Stimulated activated CD8-positive, alpha-beta memory T cell treated with anti-CD3 and anti-CD28 coated beads, Interleukin-12 subunit alpha, Interleukin-12 subunit beta, amount 100 ng/mL, for 1 hour (primary cell): Measurements from ENCODE around the gene ITGA1.
"Not testable (repeated sequence)": the region's sequence is repeated elsewhere in the genome, so short reads cannot be mapped to it uniquely, and the experiment has no call there.

Experiments used
- DNase-seq: peaks from one replicate; pipeline ENCODE4 v3.0.0-alpha.2; 2020; ENCODE audit warnings: low read depth

The ITGA1 gene

DNA sequence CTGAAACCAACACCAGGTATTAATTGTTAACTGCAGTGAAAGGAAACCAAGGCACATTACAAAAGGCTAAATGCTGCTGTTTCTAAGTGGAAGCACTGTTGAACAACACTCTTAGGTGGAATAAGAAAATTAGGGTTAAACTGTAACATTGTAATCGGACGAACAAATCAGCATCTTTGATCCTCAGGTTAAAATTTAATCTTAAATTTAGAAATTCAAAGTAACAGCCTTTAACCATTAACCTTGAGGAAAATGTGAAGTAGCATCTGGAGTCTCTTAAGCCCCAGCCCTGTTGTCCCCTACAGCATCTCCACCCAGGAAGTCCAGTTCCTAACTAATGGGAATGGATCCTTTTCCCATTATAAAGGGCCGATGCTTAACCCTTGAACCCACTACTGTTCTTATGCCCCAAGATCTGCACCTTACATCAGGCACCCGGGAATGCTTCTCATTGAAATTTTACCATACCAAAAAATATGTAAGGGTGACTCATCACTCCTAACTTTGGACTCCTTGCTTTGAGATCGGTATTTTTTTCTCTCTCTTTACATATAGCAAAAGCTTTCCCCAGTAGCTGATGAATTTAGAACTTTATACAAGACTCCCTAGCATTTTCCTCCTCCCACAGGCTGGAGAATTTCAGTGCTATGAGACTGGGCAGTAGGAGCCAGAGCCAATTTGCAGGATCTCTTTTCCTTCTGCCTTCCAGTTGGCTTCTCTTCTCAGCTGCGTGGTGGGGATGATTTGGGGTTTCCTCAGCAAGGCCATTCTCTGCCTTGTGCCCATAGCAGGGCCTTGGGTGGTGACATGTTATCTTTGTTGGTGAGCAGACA is 169.4 kb downstream of the ITGA1 start:
- no peak for DNase-seq

DNA sequence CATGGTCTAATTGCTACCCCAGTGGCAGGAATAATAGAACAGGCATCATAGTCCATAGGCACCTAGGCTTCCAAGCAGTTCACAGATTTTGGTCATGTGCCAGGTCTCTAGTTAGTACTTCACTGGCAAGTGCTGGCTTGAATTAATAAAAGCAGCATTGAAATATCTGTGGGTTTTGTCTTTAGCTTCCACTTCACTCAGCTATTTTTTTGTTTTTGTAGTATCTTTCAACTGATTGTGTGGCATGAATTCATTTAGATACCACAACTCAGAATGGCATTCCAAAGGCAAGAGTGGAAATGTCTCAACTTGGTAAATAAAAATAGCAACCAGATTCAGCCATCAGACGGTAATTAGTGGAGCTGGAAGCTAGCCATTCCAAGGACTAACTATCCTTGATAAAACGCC is 173.6 kb downstream of the ITGA1 start:
- no peak for DNase-seq

GRCh38 chr5:52963636-52964035 is 175.9 kb downstream of the ITGA1 start:
- DNase-seq = no peak

- DNase-seq = no peak
Measured at GRCh38 chr5:52964138-52964537, 176.4 kb downstream of the ITGA1 start.

- not testable (repeated sequence) for DNase-seq
Measured at GRCh38 chr5:52976157-52976556, 188.4 kb downstream of the ITGA1 start.

DNA sequence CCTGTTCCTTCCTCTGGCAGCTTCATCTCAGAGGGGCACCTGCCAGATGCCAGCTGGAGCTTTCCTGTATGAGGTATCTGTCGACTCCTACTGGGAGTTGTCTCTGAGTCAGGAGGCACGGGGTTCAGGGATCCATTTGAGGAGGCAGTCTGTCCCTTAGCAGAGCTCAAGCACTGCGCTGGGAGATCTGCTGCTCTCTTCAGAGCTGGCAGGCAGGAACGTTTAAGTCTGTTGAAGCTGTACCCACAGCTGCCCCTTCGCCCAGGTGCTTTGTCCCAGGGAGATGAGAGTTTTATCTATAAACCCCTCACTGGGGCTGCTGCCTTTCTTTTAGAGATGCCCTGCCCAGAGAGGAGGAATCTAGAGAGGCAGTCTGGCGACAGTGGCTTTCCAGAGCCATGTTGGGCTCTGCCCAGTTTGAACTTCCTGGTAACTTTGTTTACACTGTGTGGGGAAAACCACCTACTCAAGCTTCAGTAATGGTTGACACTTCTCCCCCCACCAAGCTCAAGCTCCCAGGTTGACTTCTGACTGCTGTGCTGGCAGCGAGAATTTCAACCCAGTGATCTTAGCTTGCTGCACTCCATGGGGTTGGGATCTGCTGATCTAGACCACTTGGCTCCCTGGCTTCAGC is 189.7 kb downstream of the ITGA1 start:
- no peak for DNase-seq

GRCh38 chr5:52981507-52981906 is 193.8 kb downstream of the ITGA1 start:
- no peak for DNase-seq

GRCh38 chr5:52983731-52984636 is 196.3 kb downstream of the ITGA1 start:
- no peak for DNase-seq

DNA sequence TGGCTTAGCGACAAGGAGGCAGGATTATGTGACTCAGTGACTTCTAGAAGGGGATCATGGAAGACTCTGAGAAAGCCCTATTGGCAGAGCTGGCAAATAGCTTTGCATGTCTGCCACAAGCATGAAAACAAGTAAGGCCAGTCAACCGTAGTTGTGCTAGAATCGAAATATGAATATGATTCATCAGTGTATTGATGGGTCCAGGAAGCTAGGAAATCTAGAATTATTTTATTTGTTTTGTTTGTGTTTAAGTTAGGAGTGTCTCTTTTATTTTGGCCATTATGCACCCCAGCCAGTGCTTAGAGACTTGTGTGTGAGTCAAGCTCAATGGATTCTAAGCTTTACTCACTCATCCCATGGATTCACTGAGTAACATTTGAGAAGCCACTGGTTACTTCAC is 197.6 kb downstream of the ITGA1 start:
- no peak for DNase-seq

DNA sequence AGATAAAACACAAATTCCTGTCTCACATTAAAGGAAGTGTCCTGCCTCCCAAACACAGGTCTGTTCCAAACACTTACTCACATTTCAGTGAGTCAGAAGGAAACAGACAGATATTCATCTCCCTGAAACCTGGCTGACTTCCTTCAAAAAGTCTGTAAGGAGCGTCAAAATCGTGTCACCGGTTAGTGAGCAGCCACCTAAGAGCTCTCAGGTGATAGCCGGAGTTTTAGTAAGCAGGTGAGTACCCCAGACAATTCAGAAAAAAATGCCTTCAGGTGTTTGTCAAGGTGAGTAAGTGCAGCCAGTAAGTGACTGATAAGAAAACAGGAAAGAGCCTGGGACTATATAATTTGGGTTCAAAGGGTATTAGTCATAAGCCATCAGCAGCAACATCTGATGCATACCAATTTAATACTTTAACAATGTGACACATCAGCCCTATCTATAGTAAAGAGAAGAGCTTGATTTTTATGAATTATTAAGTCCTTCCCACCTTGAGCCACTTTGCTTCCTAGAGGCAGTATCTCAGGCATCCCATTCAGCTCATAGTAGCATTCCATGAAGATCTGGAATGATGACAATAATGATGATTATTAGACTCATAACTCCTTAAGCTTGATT is 200.1 kb downstream of the ITGA1 start:
- DNase-seq = no peak

- DNase-seq = no peak
Measured at GRCh38 chr5:52988335-52989024, 200.8 kb downstream of the ITGA1 start.

GRCh38 chr5:52989025-52989780 is 201.5 kb downstream of the ITGA1 start, which contains the start of gene ITGA2:
TSS of gene ITGA2 (plus strand) at chr5:52989352. CDS start at chr5:52989469, 117 bp downstream.
- DNase-seq = no peak

DNA sequence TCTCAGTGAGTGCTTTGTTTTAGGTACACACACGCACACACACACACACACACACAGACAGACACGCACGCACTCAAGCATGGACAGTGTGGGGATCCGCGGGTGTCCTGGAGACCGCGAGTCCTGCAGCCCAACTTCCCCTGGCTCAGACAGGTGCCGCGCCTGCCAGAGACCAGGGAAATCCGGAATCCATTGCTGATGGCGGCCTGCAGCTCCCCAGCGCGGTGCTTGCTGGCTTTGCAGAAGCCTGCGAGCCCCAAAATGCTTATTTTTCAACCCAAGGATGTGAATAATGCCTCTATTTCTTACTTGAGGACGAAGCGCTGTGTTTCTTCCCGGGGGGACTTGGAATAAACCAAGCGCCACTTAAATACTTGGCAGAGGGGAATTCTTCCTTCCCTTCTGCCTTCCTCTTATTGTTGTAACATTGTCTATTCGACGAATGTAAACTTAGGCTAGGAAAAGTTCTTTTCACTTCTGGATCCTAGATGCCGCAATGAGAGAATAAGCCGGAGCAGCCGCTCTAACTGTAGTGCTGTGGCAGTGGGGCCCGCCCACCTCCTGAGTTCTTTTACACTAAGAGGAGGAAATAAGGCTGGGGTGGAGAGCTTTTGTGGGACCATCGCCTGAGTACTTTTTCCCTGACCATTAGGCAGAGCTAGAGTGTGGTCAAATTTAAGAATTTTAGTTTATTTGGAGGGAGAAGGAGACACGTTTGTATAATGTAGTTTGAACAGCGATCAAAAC is 202.2 kb downstream of the ITGA1 start:
- no peak for DNase-seq

GRCh38 chr5:52990528-52990925 is 202.8 kb downstream of the ITGA1 start:
- no peak for DNase-seq

- DNase-seq = no peak
Measured at GRCh38 chr5:52993367-52993766, 205.7 kb downstream of the ITGA1 start.

DNA sequence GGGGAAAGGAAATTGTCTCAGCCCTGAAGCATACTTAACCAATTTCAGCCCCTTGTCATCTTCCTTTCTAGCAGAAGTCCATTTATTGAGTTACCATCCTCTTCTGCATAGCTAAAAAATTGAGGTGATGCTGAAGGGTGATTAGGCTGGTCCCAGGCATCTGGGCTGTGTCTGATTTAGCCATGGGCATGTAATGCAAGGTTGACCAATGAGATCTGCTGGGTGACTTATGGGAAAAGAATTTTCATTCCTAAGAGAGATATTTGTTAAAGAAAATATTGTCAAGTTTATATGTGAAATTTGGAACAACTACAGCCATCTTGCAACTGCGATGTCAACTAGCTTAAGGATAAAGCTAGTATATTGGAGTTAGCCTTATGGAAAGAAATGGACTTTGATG is 206.6 kb downstream of the ITGA1 start:
- DNase-seq = no peak

DNA sequence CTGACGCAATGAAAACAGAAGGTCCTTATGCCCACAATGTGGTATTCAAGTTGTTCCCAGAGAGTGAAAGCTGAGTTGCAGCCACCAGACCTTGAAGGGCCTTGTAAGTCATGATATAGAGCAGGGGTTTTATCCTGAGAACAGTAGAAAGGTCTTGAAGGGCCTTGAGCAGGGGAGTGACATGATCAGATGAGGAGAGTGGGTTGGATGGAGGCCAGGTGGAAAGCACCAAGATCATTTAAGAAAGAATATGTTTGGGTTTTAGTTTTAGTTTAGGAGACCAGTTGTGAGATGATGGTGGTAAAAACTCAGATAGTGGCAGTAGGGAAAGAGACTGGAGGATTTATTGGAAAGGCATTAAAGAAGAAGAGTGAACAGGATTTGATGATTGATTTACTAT is 207.4 kb downstream of the ITGA1 start:
- DNase-seq = no peak

DNA sequence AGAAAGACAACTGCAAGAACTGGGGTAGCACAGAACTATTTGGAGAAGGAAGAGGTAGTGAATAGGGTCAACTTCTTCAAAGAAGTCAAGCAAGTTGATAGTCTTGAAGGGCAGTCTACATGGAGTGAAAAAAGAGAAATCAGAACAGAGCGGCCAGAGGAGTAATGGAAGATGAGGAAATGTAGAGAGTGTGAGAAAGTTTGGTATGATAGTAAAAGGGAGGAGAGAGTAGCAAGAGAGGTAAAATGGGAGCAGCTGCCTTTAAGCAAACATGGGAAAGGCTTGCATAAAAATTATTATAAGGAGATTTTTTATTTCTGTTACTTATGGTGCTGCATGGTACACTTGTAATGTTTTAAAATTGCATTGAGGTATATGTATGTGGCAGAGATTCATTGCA is 208.2 kb downstream of the ITGA1 start:
- no peak for DNase-seq

DNA sequence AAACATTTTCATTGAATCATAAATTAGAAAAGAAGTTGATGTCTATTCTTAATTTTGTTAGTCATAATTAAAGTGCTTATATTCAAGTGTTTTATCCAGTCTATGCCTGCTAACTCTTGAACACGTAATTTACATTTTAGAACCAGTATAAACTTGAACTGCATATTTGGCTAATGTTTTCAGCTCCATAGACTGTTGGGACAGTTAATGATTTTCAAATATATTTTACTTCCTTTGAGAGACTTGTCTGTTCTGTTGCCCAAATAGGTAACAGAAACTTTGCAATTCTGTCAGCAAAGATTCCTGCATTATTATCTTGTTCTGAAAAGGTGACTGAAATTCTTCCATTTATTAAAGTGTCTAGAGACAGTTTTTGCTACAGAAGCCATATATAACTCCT is 209.3 kb downstream of the ITGA1 start:
- DNase-seq = no peak

GRCh38 chr5:52997424-52997823 is 209.7 kb downstream of the ITGA1 start:
- no peak for DNase-seq
